ENCODE results near the gene MAGI2. TPM values are rescaled to one million over a fixed set of nuclear protein-coding genes. Genes with fewer than 3 reads are reported as not detected.
A peak's percentile ranks its signal among the peaks of the same experiment; 100 is the strongest.

The MAGI2 gene
- total RNA-seq, 2 experiments from 2014 or later = 0.03 to 0.17 TPM

- H3K9me2 ChIP-seq (ENCODE audit: insufficient read depth, low read length) = no peaks in the 10 kb centered on the region
- H3K9me3 ChIP-seq (ENCODE audit: low read length) = no peaks in the 10 kb centered on the region
- H3K4me2 ChIP-seq (ENCODE audit: low read length) = no peak overlapping the region
- H4K20me1 ChIP-seq (ENCODE audit: insufficient read depth, low read length) = no peaks in the 10 kb centered on the region
- H3K27ac ChIP-seq (ENCODE audit: low read depth, low read length, poor library complexity, severe bottlenecking) = no peak overlapping the region
- TF ChIP-seq CTCF (conservative IDR thresholded peaks at IDR 0.05; ENCODE audit: low read length) (no peak), EZH2phosphoT487 (IDR thresholded peaks at IDR 0.05; ENCODE audit: borderline replicate concordance, low read depth, low read length) (no peak)
- H3K4me3 ChIP-seq (ENCODE audit: low read depth, low read length, poor library complexity, severe bottlenecking) = no peak overlapping the region
- H3K36me3 ChIP-seq (ENCODE audit: insufficient read depth, low read length) = no peaks in the 10 kb centered on the region
- ChIA-PET POLR2A (interaction anchor here (0.6 kb wide), 1 partner anchor 20 kb away, joined by 7 read pairs; no protein-coding TSS in a partner anchor), CTCF (ENCODE audit: unreplicated experiment) (no interaction called here)
- intact Hi-C loops (cut with micrococcal nuclease; ENCODE audit: unreplicated experiment) = no loop called here
- no peaks in the 10 kb centered on the region for H3K79me2 ChIP-seq (ENCODE audit: insufficient read depth, low read depth, low read length)
- no peaks in the 10 kb centered on the region for H3K4me1 ChIP-seq (ENCODE audit: insufficient read depth, low read length, poor library complexity, severe bottlenecking)
- H2AFZ ChIP-seq (ENCODE audit: low read length) = no peak overlapping the region
- no peak for DNase-seq (ENCODE audit: low spot score)
- no TSS peak for BruUV-seq (replicated peaks)
Observed at GRCh38 chr7:78616539-78616938, 836.9 kb downstream of the MAGI2 start.

DNA sequence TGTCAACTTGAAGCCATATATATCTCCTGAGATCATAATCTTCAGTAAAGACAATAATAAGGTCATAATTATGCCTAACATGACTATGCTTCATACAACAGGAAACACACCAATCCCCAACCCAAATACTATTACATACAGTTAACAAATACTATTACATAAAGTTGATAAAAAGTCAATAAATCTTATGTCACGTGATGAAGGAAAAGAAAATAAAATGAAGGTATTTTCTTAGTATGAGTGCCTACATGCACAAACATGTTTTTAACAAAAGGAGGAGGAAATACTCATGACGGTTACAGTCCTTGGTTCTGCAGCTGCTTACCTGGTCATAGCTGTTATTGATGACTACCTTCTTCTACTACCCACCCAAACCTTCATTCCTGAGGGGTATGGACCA lies 844.2 kb downstream of the MAGI2 start:
- intact Hi-C loops (cut with micrococcal nuclease; ENCODE audit: unreplicated experiment) = no loop called here
- no peak overlapping the region for H3K4me2 ChIP-seq (ENCODE audit: low read length)
- H3K36me3 ChIP-seq (ENCODE audit: insufficient read depth, low read length) = no peaks in the 10 kb centered on the region
- no peak for DNase-seq (ENCODE audit: low spot score)
- H4K20me1 ChIP-seq (ENCODE audit: insufficient read depth, low read length) = no peaks in the 10 kb centered on the region
- no peak overlapping the region for H2AFZ ChIP-seq (ENCODE audit: low read length)
- H3K27ac ChIP-seq (ENCODE audit: low read depth, low read length, poor library complexity, severe bottlenecking) = no peak overlapping the region
- TF ChIP-seq EZH2phosphoT487 (IDR thresholded peaks at IDR 0.05; ENCODE audit: borderline replicate concordance, low read depth, low read length) = no peak
- TF ChIP-seq CTCF (conservative IDR thresholded peaks at IDR 0.05; ENCODE audit: low read length) = no peak
- ChIA-PET CTCF (ENCODE audit: unreplicated experiment) (no interaction called here), POLR2A (no interaction called here)
- no TSS peak for BruUV-seq (replicated peaks)
- no peaks in the 10 kb centered on the region for H3K9me2 ChIP-seq (ENCODE audit: insufficient read depth, low read length)
- no peaks in the 10 kb centered on the region for H3K79me2 ChIP-seq (ENCODE audit: insufficient read depth, low read depth, low read length)
- H3K4me3 ChIP-seq (ENCODE audit: low read depth, low read length, poor library complexity, severe bottlenecking) = no peak overlapping the region
- H3K9me3 ChIP-seq (ENCODE audit: low read length) = no peaks in the 10 kb centered on the region
- H3K4me1 ChIP-seq (ENCODE audit: insufficient read depth, low read length, poor library complexity, severe bottlenecking) = no peaks in the 10 kb centered on the region

- BruUV-seq (replicated peaks) = no TSS peak
- TF ChIP-seq EZH2phosphoT487 (IDR thresholded peaks at IDR 0.05; ENCODE audit: borderline replicate concordance, low read depth, low read length) (no peak), CTCF (conservative IDR thresholded peaks at IDR 0.05; ENCODE audit: low read length) (peak; percentile 68)
- Histone ChIP-seq H3K27ac (ENCODE audit: low read depth, low read length, poor library complexity, severe bottlenecking) (no peak overlapping the region), H2AFZ (ENCODE audit: low read length) (no peak overlapping the region), H3K9me2 (ENCODE audit: insufficient read depth, low read length) (no peaks in the 10 kb centered on the region), H3K4me1 (ENCODE audit: insufficient read depth, low read length, poor library complexity, severe bottlenecking) (no peaks in the 10 kb centered on the region), H3K4me2 (ENCODE audit: low read length) (no peak overlapping the region), H3K4me3 (ENCODE audit: low read depth, low read length, poor library complexity, severe bottlenecking) (no peak overlapping the region), H4K20me1 (ENCODE audit: insufficient read depth, low read length) (no peaks in the 10 kb centered on the region), H3K9me3 (ENCODE audit: low read length) (no peaks in the 10 kb centered on the region), H3K36me3 (ENCODE audit: insufficient read depth, low read length) (no peaks in the 10 kb centered on the region), H3K79me2 (ENCODE audit: insufficient read depth, low read depth, low read length) (no peaks in the 10 kb centered on the region)
- ChIA-PET CTCF (ENCODE audit: unreplicated experiment) (no interaction called here), POLR2A (no interaction called here)
- DNase-seq (ENCODE audit: low spot score) = peak; percentile 3
- intact Hi-C loops (cut with micrococcal nuclease; ENCODE audit: unreplicated experiment) = no loop called here
Observed at GRCh38 chr7:78607099-78607498, 846.4 kb downstream of the MAGI2 start.
